Spinal cord (tissue), 10 donors: Measurements from ENCODE around the gene AKAP6. TPM values are rescaled to one million over a fixed set of nuclear protein-coding genes. Genes with fewer than 3 reads are reported as not detected.

Source experiments
- DNase-seq, 6 donors: peaks; one replicate each; pipeline versions ENCODE4 v3.0.0 to v3.0.0-alpha.2; 2013 to 2015; ENCODE audit warnings: low spot score in 6 of 6, low read depth in 4 of 6
- H3K27ac ChIP-seq: one replicate; pipeline ENCODE4 v1.5.1; 2013; ENCODE audit warnings: low read depth, low read length, control low read depth
- H3K27me3 ChIP-seq: one replicate; pipeline ENCODE4 v1.6.1; 2013; ENCODE audit warnings: low read length; ENCODE audit not compliant: control insufficient read depth, insufficient read depth
- H3K36me3 ChIP-seq: one replicate; pipeline ENCODE4 v1.6.1; 2013; ENCODE audit warnings: low read length; ENCODE audit not compliant: control insufficient read depth, insufficient read depth
- H3K4me1 ChIP-seq: one replicate; pipeline ENCODE4 v1.6.1; 2013; ENCODE audit warnings: low read length; ENCODE audit not compliant: control insufficient read depth, insufficient read depth
- H3K4me3 ChIP-seq: one replicate; pipeline ENCODE4 v1.5.1; 2013; ENCODE audit warnings: low read depth, low read length, control low read depth
- H3K9me3 ChIP-seq: one replicate; pipeline ENCODE4 v1.6.1; 2013; ENCODE audit warnings: low read length; ENCODE audit not compliant: control insufficient read depth, insufficient read depth
- WGBS: methylation state at CpG from one replicate; pipeline ENCODE4 v1.1.5; 2013; ENCODE audit warnings: missing lambda C conversion rate; ENCODE audit not compliant: insufficient coverage; 5-methylcytosine and 5-hydroxymethylcytosine counted together
- polyA plus RNA-seq, 2 donors: library from polyadenylated mRNA; unstranded; fragments of 120-200 nt; gene quantifications; one replicate each; pipeline ENCODE4 v1.2.1, GENCODE V29; 2013; ENCODE audit not compliant: insufficient read length in 2 of 2
- total RNA-seq, 2 donors: library from RNA; depleted of rRNA in 1 of 2; stranded (reverse); fragments of 120-200 nt in 1 of 2; fragments of >200 nt in 1 of 2; gene quantifications; one replicate each; pipeline versions ENCODE4 v1.2.3 to v1.2.4, GENCODE V29; 2013 to 2014
- donor health status: healthy.

Gene AKAP6
- total and polyA plus RNA-seq, 4 donors = 42.6 to 126 (median 78.7) TPM

- no peak overlapping the region for H3K27ac ChIP-seq
- H3K4me1 ChIP-seq = no peaks in the 10 kb centered on the region
- DNase-seq = no peak
- peaks cover 5% of the 10 kb centered on the region for H3K9me3 ChIP-seq
- H3K27me3 ChIP-seq = no peaks in the 10 kb centered on the region
- WGBS = 83% methylated on average over 1 of the region's 5 CpGs
- H3K4me3 ChIP-seq = no peak overlapping the region
- H3K36me3 ChIP-seq = no peaks in the 10 kb centered on the region
These were observed 255.0 kb downstream of the AKAP6 start for GRCh38 chr14:32584079-32584478.

- no peaks in the 10 kb centered on the region for H3K4me1 ChIP-seq
- no peaks in the 10 kb centered on the region for H3K27me3 ChIP-seq
- H3K36me3 ChIP-seq = no peaks in the 10 kb centered on the region
- no peak for DNase-seq
- no CpG with 5 or more reads among the region's 1 CpG for WGBS
- H3K27ac ChIP-seq = no peak overlapping the region
- H3K9me3 ChIP-seq = peaks cover 5% of the 10 kb centered on the region
- no peak overlapping the region for H3K4me3 ChIP-seq
These were observed 258.4 kb downstream of the AKAP6 start for GRCh38 chr14:32587461-32587860.

- Histone ChIP-seq H3K27me3 (no peaks in the 10 kb centered on the region), H3K4me3 (no peak overlapping the region), H3K4me1 (no peaks in the 10 kb centered on the region), H3K27ac (no peak overlapping the region), H3K9me3 (peaks cover 5% of the 10 kb centered on the region), H3K36me3 (no peaks in the 10 kb centered on the region)
- no peak for DNase-seq
- WGBS = 100% methylated on average over 1 of the region's 6 CpGs
These were observed 259.6 kb downstream of the AKAP6 start for GRCh38 chr14:32588448-32589320.

GRCh38 chr14:32590157-32590556 lies 261.1 kb downstream of the AKAP6 start:
- H3K9me3 ChIP-seq = peaks cover 5% of the 10 kb centered on the region
- no peak overlapping the region for H3K27ac ChIP-seq
- H3K4me3 ChIP-seq = no peak overlapping the region
- no peak for DNase-seq
- no CpG with 5 or more reads among the region's 1 CpG for WGBS
- no peaks in the 10 kb centered on the region for H3K36me3 ChIP-seq
- H3K4me1 ChIP-seq = no peaks in the 10 kb centered on the region
- H3K27me3 ChIP-seq = no peaks in the 10 kb centered on the region

- Histone ChIP-seq H3K4me1 (no peaks in the 10 kb centered on the region), H3K4me3 (no peak overlapping the region), H3K27me3 (no peaks in the 10 kb centered on the region), H3K9me3 (no peaks in the 10 kb centered on the region), H3K27ac (no peak overlapping the region), H3K36me3 (no peaks in the 10 kb centered on the region)
- 100% methylated on average over 1 of the region's 1 CpG for WGBS
- no peak for DNase-seq
These were observed 264.3 kb downstream of the AKAP6 start for GRCh38 chr14:32593290-32593942.

GRCh38 chr14:32594766-32595165 lies 265.7 kb downstream of the AKAP6 start:
- no peak for DNase-seq
- Histone ChIP-seq H3K4me1 (no peaks in the 10 kb centered on the region), H3K36me3 (no peaks in the 10 kb centered on the region), H3K27me3 (no peaks in the 10 kb centered on the region), H3K27ac (no peak overlapping the region), H3K4me3 (no peak overlapping the region), H3K9me3 (no peaks in the 10 kb centered on the region)
- WGBS = 56% methylated on average over 2 of the region's 3 CpGs

- Histone ChIP-seq H3K4me3 (no peak overlapping the region), H3K27ac (no peak overlapping the region), H3K36me3 (no peaks in the 10 kb centered on the region), H3K9me3 (no peaks in the 10 kb centered on the region), H3K4me1 (no peaks in the 10 kb centered on the region), H3K27me3 (no peaks in the 10 kb centered on the region)
- no peak for DNase-seq
- WGBS = no CpG with 5 or more reads among the region's 4 CpGs
These were observed 266.4 kb downstream of the AKAP6 start for GRCh38 chr14:32595497-32595896.

- 71% methylated on average over 1 of the region's 2 CpGs for WGBS
- no peak for DNase-seq
These were observed 267.3 kb downstream of the AKAP6 start for GRCh38 chr14:32596390-32596789.

GRCh38 chr14:32597771-32598170 lies 268.7 kb downstream of the AKAP6 start:
- H3K27ac ChIP-seq = no peak overlapping the region
- no CpG with 5 or more reads among the region's 2 CpGs for WGBS
- H3K4me3 ChIP-seq = no peak overlapping the region
- no peak for DNase-seq
- no peaks in the 10 kb centered on the region for H3K27me3 ChIP-seq
- no peaks in the 10 kb centered on the region for H3K9me3 ChIP-seq
- H3K4me1 ChIP-seq = no peaks in the 10 kb centered on the region
- peaks cover 3% of the 10 kb centered on the region for H3K36me3 ChIP-seq

More at GRCh38 chr14:32596390-32596789, 267.3 kb downstream of the AKAP6 start:
- no peak overlapping the region for H3K27ac ChIP-seq
- H3K27me3 ChIP-seq = no peaks in the 10 kb centered on the region
- H3K4me3 ChIP-seq = no peak overlapping the region
- no peaks in the 10 kb centered on the region for H3K36me3 ChIP-seq
- no peaks in the 10 kb centered on the region for H3K9me3 ChIP-seq
- no peaks in the 10 kb centered on the region for H3K4me1 ChIP-seq

- no peak overlapping the region for H3K4me3 ChIP-seq
- no peaks in the 10 kb centered on the region for H3K27me3 ChIP-seq
- peak in 1 of 6 donors; percentile 56 for DNase-seq
- H3K36me3 ChIP-seq = peaks cover 3% of the 10 kb centered on the region
- H3K27ac ChIP-seq = no peak overlapping the region
- H3K4me1 ChIP-seq = no peaks in the 10 kb centered on the region
- H3K9me3 ChIP-seq = no peaks in the 10 kb centered on the region
- no CpG with 5 or more reads among the region's 2 CpGs for WGBS
These were observed 272.0 kb downstream of the AKAP6 start for GRCh38 chr14:32601069-32601468.
